Measurements from ENCODE around the gene ANXA6. TPM values are rescaled to one million over a fixed set of nuclear protein-coding genes. Genes with fewer than 3 reads are reported as not detected.

The ANXA6 gene
- total and polyA plus RNA-seq, 8 donors, result 37.0 to 70.8 (median 48.7) TPM

DNA sequence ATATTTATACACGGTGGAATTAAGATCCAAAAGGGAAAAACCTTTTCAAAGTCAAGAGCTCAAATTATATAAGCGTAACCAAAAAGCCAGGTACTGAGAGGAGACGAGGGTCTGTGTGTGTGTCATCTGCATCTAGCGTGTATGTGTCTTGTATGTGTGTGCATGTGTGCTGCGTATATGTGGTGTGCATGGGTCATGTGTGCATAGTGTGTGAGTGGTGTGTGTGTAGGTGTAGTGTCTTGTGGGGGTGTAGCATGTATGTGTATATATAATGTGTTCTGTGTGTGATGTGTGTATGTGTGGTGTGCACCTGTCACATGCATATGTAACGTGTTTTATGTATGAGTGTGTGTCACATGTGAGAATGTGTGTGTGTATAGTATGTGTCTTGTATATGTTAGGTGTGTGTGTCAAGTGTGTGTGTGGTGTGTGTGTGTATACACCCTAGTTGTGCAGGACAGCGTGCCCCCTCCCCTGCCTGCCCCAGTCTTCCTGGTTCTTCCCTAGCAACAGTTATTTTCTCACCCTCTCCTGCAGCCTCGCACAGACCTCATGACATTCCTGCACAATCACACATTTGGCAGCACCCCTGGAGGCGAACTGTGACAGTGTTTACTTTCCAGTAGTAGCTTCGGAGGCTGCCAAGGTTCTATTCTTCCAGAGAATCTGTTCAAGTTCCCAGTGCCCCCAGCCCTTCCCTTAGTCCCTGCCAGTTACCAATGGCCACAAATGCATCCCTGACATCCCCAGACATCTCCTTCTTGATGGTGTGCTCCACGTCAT is 49.6 kb downstream of the ANXA6 start:
- no peak for FAIRE-seq
- 41 to 42% methylated on average over 11 of the region's 11 CpGs for WGBS, 2 donors
- intact Hi-C loops (cut with DNase I), result no loop called here
- peak in 1 of 4 donors; percentile 23 for TF ChIP-seq CTCF (IDR thresholded peaks at IDR 0.05)
- Histone ChIP-seq H3K27me3 (no peaks in the 10 kb centered on the region), H3K4me3 (no peak overlapping the region), H3K27ac (peak overlapping the region; percentile 62 to 86 (median 79)), H3K9me3 (no peaks in the 10 kb centered on the region), H3K4me1 (peaks cover 29 to 35% (median 33%) of the 10 kb centered on the region in 3 donors), H3K36me3 (no peaks in the 10 kb centered on the region)
- DNase-seq, result peak; percentile 67 to 91 (median 86)
- ATAC-seq, result peak; percentile 92 to 96 (median 94)

DNA sequence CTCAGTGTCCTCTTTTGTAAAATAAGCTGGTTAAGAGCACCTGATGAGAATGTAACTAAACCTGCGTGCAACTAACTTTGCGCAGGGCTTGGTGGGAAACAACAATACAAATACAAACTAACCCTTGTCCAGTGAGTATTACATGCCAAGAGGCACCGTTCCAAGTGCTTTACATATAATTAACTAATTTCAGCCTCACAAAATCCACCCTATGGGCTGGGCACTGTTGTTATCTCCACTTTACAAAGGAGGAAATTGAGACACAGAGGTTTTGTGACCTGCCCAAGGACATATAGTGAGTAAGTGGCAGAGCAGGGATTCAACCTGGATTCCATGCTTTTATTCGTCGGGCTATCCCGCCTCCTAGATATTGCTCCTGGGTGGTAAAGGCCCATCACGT is 50.5 kb downstream of the ANXA6 start:
- intact Hi-C loops (cut with DNase I), result no loop called here
- TF ChIP-seq CTCF (IDR thresholded peaks at IDR 0.05), result no peak
- Histone ChIP-seq H3K4me1 (peaks cover 33 to 42% (median 39%) of the 10 kb centered on the region in 3 donors), H3K4me3 (no peak overlapping the region), H3K36me3 (no peaks in the 10 kb centered on the region), H3K27ac (peak overlapping the region; percentile 4 to 86 (median 60)), H3K9me3 (no peaks in the 10 kb centered on the region), H3K27me3 (no peaks in the 10 kb centered on the region)
- FAIRE-seq (no peak), ATAC-seq (peak; percentile 33 to 70 (median 50)), DNase-seq (peak in 1 of 6 donors; percentile 33)
- WGBS, 2 donors, result 22 to 24% methylated on average over 7 of the region's 7 CpGs

GRCh38 chr5:151106509-151106908 is 51.1 kb downstream of the ANXA6 start:
- no peaks in the 10 kb centered on the region for H3K27me3 ChIP-seq
- H3K9me3 ChIP-seq, result no peaks in the 10 kb centered on the region
- H3K36me3 ChIP-seq, result no peaks in the 10 kb centered on the region
- H3K4me1 ChIP-seq, result peaks cover 39 to 48% (median 45%) of the 10 kb centered on the region in 3 donors
- peak overlapping the region; percentile 4 to 86 (median 60) for H3K27ac ChIP-seq
- 76 to 80% methylated on average over 2 of the region's 2 CpGs for WGBS, 2 donors
- no peak for TF ChIP-seq CTCF (IDR thresholded peaks at IDR 0.05)
- intact Hi-C loops (cut with DNase I), result no loop called here
- no peak overlapping the region for H3K4me3 ChIP-seq
- DNase-seq, result no peak
- no peak for FAIRE-seq
- ATAC-seq, result no peak

DNA sequence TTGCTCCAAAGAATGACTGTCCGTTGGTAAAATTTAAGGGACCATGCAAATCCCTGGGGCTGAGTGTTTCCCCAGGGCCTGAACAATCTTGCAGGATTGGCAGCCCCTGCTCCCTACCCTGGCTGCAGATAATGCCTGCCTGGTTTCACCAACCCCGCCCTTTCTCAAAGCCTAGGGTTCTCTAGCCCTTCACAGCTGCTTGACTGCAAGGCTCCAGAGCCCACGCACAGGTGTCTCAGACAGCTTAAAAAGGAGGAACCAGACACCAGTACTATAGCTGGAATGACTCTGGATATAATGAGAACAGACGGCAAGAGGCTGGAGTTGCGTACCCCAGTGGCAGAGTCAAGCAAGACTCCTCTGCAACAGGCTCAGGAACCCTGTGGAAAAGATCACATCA is 51.5 kb downstream of the ANXA6 start:
- Histone ChIP-seq H3K9me3 (no peaks in the 10 kb centered on the region), H3K36me3 (no peaks in the 10 kb centered on the region), H3K4me1 (peaks cover 41 to 52% (median 47%) of the 10 kb centered on the region in 3 donors), H3K4me3 (no peak overlapping the region), H3K27ac (peak overlapping the region in 2 of 4 donors; percentile 86), H3K27me3 (no peaks in the 10 kb centered on the region)
- no peak for ATAC-seq
- intact Hi-C loops (cut with DNase I), result no loop called here
- TF ChIP-seq CTCF (IDR thresholded peaks at IDR 0.05), result no peak
- 87 to 91% methylated on average over 5 of the region's 5 CpGs for WGBS, 2 donors
- no peak for DNase-seq
- FAIRE-seq, result no peak

GRCh38 chr5:151105561-151105960 is 52.0 kb downstream of the ANXA6 start:
- Histone ChIP-seq H3K9me3 (no peaks in the 10 kb centered on the region), H3K27ac (no peak overlapping the region), H3K4me3 (no peak overlapping the region), H3K27me3 (no peaks in the 10 kb centered on the region), H3K4me1 (peaks cover 42 to 56% (median 52%) of the 10 kb centered on the region in 3 donors), H3K36me3 (no peaks in the 10 kb centered on the region)
- no peak for ATAC-seq
- no peak for FAIRE-seq
- intact Hi-C loops (cut with DNase I), result no loop called here
- no peak for TF ChIP-seq CTCF (IDR thresholded peaks at IDR 0.05)
- DNase-seq, result no peak
- WGBS, 2 donors, result 85 to 91% methylated on average over 2 of the region's 2 CpGs

All from pancreas (tissue), 10 donors.